Measurements from ENCODE around the gene CPNE6.

DNA sequence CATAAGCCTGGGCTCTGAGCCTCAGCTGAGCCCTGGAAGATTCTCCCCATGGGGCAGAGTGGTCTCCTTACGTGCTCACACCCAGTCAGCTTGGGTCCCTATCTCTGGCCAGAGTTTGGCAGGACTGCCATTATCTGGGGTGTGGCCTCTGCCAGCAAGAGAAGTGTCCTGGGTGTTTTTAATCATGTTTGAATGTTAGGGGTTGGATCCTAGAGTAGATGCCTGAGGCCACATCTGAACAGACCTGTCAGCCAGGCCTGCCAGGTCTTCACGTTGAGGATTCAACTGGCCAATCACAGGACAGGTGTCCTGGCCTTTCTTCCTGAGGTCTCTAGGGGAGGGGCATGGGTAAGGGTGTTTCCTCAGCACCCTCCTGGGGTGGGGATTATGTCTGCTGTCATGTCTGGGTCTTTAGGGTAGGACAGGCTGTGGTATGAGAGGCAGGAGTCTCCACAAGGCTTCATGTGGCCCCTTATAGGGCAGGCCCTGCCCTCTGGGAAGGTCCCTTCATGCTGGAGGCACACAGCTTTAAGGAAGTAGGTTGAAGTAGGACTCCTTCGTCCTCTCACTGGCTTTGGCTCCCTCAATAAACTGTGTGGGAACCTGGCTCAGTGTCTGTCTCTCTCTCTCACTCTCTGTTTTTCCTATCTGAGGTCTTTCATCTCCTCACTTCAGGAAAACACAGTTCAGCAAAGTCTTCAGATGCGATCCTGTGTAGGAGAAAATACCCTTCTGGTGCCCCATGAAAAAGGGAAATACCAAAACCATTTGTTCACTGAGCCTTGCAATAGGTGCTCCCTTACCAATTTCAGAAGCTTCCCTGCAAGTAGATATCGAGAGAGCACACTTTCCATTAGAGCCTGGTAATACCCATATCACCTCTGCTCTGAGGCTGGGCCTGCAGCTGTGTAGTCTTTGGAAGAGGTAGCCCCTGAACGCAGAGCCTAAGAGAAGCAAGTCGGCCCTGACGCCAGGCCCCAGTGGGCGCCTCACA is 52.4 kb downstream of the CPNE6 start:
- TF ChIP-seq ZNF274 (IDR thresholded peaks at IDR 0.05; ENCODE audit: low read depth, low read length) (no peak), YY1 (IDR thresholded peaks at IDR 0.05; ENCODE audit: insufficient read depth, insufficient read length) (no peak), SUZ12 (IDR thresholded peaks at IDR 0.05; ENCODE audit: extremely low read depth, insufficient read depth, insufficient read length) (no peak)

Data from NT2/D1 (cell line).